ENCODE results near the gene SORCS2. TPM values are rescaled to one million over a fixed set of nuclear protein-coding genes. Genes with fewer than 3 reads are reported as not detected.

The SORCS2 gene
- total and polyA plus RNA-seq, 2 of the 8 experiments (the other 6 are each of a cell fraction or from before 2014, with no cell fraction given): 0.36 to 1.8 TPM

DNA sequence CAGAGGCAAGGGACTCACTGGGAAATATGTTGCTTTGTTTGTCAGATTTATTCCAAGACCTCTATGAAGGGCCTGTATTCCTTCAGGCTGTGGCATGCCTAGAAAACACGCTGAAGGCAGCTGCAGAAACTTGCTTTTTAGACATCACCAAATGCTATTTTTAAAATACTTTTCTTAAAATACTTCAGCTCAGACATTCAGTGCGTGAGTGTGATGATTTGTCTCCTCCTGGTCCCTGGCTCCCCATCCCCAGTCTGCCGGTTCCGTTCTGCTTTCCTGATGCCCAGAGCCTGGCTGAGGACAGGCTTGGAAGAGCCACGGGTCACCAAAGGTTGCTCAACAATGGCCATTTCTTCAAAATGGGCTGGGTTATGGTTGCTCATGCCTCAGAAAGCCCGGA is 187.4 kb downstream of the SORCS2 start:
- H3K27ac ChIP-seq (ENCODE audit: low read depth, low read length): no peak overlapping the region
- no peaks in the 10 kb centered on the region for H4K20me1 ChIP-seq (replicated peaks in 1 of 2; ENCODE audit: control insufficient read depth in 1 of 2, insufficient read depth in 2 of 2, low read length in 2 of 2)
- DNase-seq (ENCODE audit: low read depth in 1 of 2, low spot score in 2 of 2) (no peak), FAIRE-seq (no peak)
- H2AFZ ChIP-seq (ENCODE audit: low read length): no peak overlapping the region
- no peak overlapping the region for H2BK120ac ChIP-seq (replicated peaks; ENCODE audit: low read depth, low read length)
- no peaks in the 10 kb centered on the region for H3K27me3 ChIP-seq (replicated peaks in 1 of 4; ENCODE audit: control insufficient read depth in 3 of 4, extremely low read depth in 1 of 4, insufficient read depth in 3 of 4, low read length in 3 of 4)
- H3K4ac ChIP-seq (replicated peaks; ENCODE audit: insufficient read length, low read depth, low read length): no peak overlapping the region
- no peak overlapping the region for H3K4me2 ChIP-seq (ENCODE audit: insufficient read depth in 1 of 2, low read depth in 2 of 2, low read length in 2 of 2)
- no peak overlapping the region for H3K23ac ChIP-seq (ENCODE audit: insufficient read length)
- H2BK12ac ChIP-seq (ENCODE audit: low read depth, low read length): no peak overlapping the region
- no peak overlapping the region for H4K5ac ChIP-seq (ENCODE audit: insufficient read length, low read depth, low read length)
- H2BK20ac ChIP-seq (ENCODE audit: low read length): no peak overlapping the region
- no peaks in the 10 kb centered on the region for H3K9me3 ChIP-seq (ENCODE audit: insufficient read depth in 2 of 2, low read depth in 1 of 2, low read length in 1 of 2)
- no peak overlapping the region for H2BK15ac ChIP-seq (ENCODE audit: low read length)
- no peaks in the 10 kb centered on the region for H3K4me1 ChIP-seq (replicated peaks in 1 of 4; ENCODE audit: control insufficient read depth in 3 of 4, insufficient read depth in 4 of 4, low read length in 3 of 4)
- H3K9ac ChIP-seq (replicated peaks in 1 of 4; ENCODE audit: extremely low read depth in 1 of 4, low read depth in 3 of 4, low read length in 3 of 4): no peak overlapping the region
- H3K14ac ChIP-seq (ENCODE audit: insufficient read length): no peak overlapping the region
- no peak overlapping the region for H4K91ac ChIP-seq (replicated peaks; ENCODE audit: insufficient read length, low read length)
- H3K79me2 ChIP-seq (ENCODE audit: control insufficient read depth in 1 of 2, insufficient read depth in 2 of 2, low read length in 2 of 2): no peaks in the 10 kb centered on the region
- H3K18ac ChIP-seq (ENCODE audit: extremely low read depth, low read length): no peak overlapping the region
- H2AK5ac ChIP-seq (ENCODE audit: low read depth, low read length): no peak overlapping the region
- no peak overlapping the region for H3K56ac ChIP-seq (replicated peaks; ENCODE audit: insufficient read length, low read depth, low read length)
- H2BK5ac ChIP-seq (ENCODE audit: low read depth, low read length): no peak overlapping the region
- POLR2A ChIA-PET (ENCODE audit: partially characterized antibody): no interaction called here
- H3K4me3 ChIP-seq (ENCODE audit: extremely low read depth in 1 of 4, insufficient read depth in 2 of 4, low read depth in 3 of 4, low read length in 4 of 4): no peak overlapping the region
- H4K8ac ChIP-seq (ENCODE audit: extremely low read depth, insufficient read depth, low read length): no peak overlapping the region
- CTCF ChIA-PET (ENCODE audit: partially characterized antibody): interaction anchor here (0.8 to 1.8 kb wide), 3 partner anchors 38 to 114 kb away, joined by 3 to 4 read pairs (median 3); no protein-coding TSS in a partner anchor
- no peaks in the 10 kb centered on the region for H3K79me1 ChIP-seq (ENCODE audit: low read depth, low read length)
- no peaks in the 10 kb centered on the region for H3K23me2 ChIP-seq (ENCODE audit: low read depth, low read length)
- H3K36me3 ChIP-seq (ENCODE audit: control insufficient read depth in 2 of 4, insufficient read depth in 4 of 4, low read length in 3 of 4): no peaks in the 10 kb centered on the region; a peak in 2 of 8 replicates
- WGBS, 2 experiments (ENCODE audit: extremely low coverage in 1 of 2, insufficient coverage in 1 of 2, insufficient read length in 1 of 2, insufficient replicate concordance in 2 of 2, low coverage in 1 of 2, low lambda C conversion rate in 2 of 2, missing lambda C conversion rate in 1 of 2): 84% methylated on average over 6 of the region's 6 CpGs; no CpG with 5 or more reads in 1 of the 2 experiments
- TF ChIP-seq BACH1 (IDR thresholded peaks at IDR 0.05; ENCODE audit: low read length) (no peak), TEAD4 (IDR thresholded peaks at IDR 0.05; ENCODE audit: low read depth, low read length) (no peak), YY1 (IDR thresholded peaks at IDR 0.05; ENCODE audit: low read depth, low read length) (no peak), RNF2 (IDR thresholded peaks at IDR 0.05; ENCODE audit: borderline replicate concordance, low read depth, low read length, missing control alignments, poor library complexity, severe bottlenecking) (no peak), GTF2F1 (IDR thresholded peaks at IDR 0.05; ENCODE audit: borderline replicate concordance, low read depth, low read length) (no peak), RAD21 (IDR thresholded peaks at IDR 0.05 in 1 of 2, conservative IDR thresholded peaks at IDR 0.05 in 1 of 2; ENCODE audit: low read depth in 2 of 2, low read length in 2 of 2) (no peak), KDM5A (IDR thresholded peaks at IDR 0.05; ENCODE audit: low read length) (no peak), SP4 (IDR thresholded peaks at IDR 0.05; ENCODE audit: low read length) (no peak), SRF (IDR thresholded peaks at IDR 0.05; ENCODE audit: low read depth, low read length) (no peak), CBX8 (IDR thresholded peaks at IDR 0.05; ENCODE audit: borderline replicate concordance, low read depth, low read length) (no peak), KDM4A (IDR thresholded peaks at IDR 0.05; ENCODE audit: low read depth, low read length, severe bottlenecking) (no peak), RFX5 (IDR thresholded peaks at IDR 0.05; ENCODE audit: borderline replicate concordance, low read depth, low read length) (no peak), TCF12 (IDR thresholded peaks at IDR 0.05; ENCODE audit: low read depth, low read length) (no peak)
- TF ChIP-seq, protein P1, sequence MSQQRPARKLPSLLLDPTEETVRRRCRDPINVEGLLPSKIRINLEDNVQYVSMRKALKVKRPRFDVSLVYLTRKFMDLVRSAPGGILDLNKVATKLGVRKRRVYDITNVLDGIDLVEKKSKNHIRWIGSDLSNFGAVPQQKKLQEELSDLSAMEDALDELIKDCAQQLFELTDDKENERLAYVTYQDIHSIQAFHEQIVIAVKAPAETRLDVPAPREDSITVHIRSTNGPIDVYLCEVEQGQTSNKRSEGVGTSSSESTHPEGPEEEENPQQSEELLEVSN (IDR thresholded peaks at IDR 0.05): no peak
